Pancreas (tissue), 10 donors: ENCODE results near the gene TRIP4. TPM values are rescaled to one million over a fixed set of nuclear protein-coding genes. Genes with fewer than 3 reads are reported as not detected.

Source experiments
- ATAC-seq, 4 donors: fragments of 200-7000 bp; cut with Tn5 transposase; one replicate each; pipeline versions ENCODE4 v1.8.0 to v1.9.1; 2020; ENCODE audit warnings: mild to moderate bottlenecking in 4 of 4, moderate library complexity in 4 of 4
- DNase-seq, 6 donors: peaks; one replicate each; pipeline ENCODE4 v3.0.0-alpha.2; 2020
- FAIRE-seq: peaks from 2 replicates; lab custom pipeline; 2012; peaks lifted over from hg19 to GRCh38; lab: Jason Lieb, UNC
- H3K27ac ChIP-seq, 4 donors: fragments of 200-600 bp; sonication (generic); 1 replicate in 3 of 4; 2 replicates in 1 of 4; pipeline versions ENCODE4 v1.5.0 to v1.8.0; 2020
- H3K27me3 ChIP-seq, 4 donors: fragments of 200-600 bp; one replicate each; pipeline ENCODE4 v1.8.0; 2021
- H3K36me3 ChIP-seq, 3 donors: fragments of 200-600 bp; sonication (generic) in 1 of 3; one replicate each; pipeline versions ENCODE4 v1.5.0 to v1.8.0; 2020 to 2021
- H3K4me1 ChIP-seq, 3 donors: fragments of 200-600 bp; one replicate each; pipeline ENCODE4 v1.8.0; 2021
- H3K4me3 ChIP-seq, 4 donors: fragments of 200-600 bp; sonication (generic) in 2 of 4; one replicate each; pipeline versions ENCODE4 v1.5.0 to v1.8.0; 2020 to 2021
- H3K9me3 ChIP-seq, 4 donors: fragments of 200-600 bp; one replicate each; pipeline ENCODE4 v1.8.0; 2021
- CTCF ChIP-seq, 4 donors: fragments of 200-600 bp; sonication (generic) in 3 of 4; IDR thresholded peaks; one replicate each; pipeline versions ENCODE4 v1.5.0 to v1.8.0; 2021; ENCODE audit warnings: antibody characterized with exemption in 4 of 4
- WGBS, 2 donors: extraction: QIAGEN DNeasy Blood & Tissue Kit; methylation state at CpG; one replicate each; pipeline ENCODE4 v1.1.7; 2013; 5-methylcytosine and 5-hydroxymethylcytosine counted together
- intact Hi-C, 3 donors: fragments of 100-400 bp; cut with DNase I; formaldehyde crosslinking; loops; one replicate each; pipeline versions ENCODE4 v1.11.1 to v1.14.2; 2022
- polyA plus RNA-seq, 2 donors: library from polyadenylated mRNA; stranded (reverse); fragments of 200-250 nt; gene quantifications; one replicate each; pipeline ENCODE4 v1.2.3, GENCODE V29; 2013
- total RNA-seq, 6 donors: library from RNA; stranded (reverse); fragmentation: NEBNext Ultra II Directional in 4 of 6; extraction: Animal tissue kit (Norgen Biotek cat#: 25700) in 4 of 6; gene quantifications; one replicate each; pipeline versions ENCODE4 v1.2.1 to v1.2.4, GENCODE V29; 2021 to 2023
- donor health status: healthy with polysubstance abuse.
- donor health status: DM: no; HTN: no; CAD: no; lungs with moderate emphysema.
- donor health status: DM: no; HTN: no; CAD: no.
- donor health status: control.
- donor health status: control.
- donor health status: Bipolar disorder and iron deficiency.
- donor health status: DM: yes; HTN: yes; CAD: no.
- donor health status: DM: no; HTN: no; CAD: no.
- donor health status: DM: no; HTN: no; CAD: no.
- donor health status: DM: yes; HTN: yes; CAD: no.

Gene TRIP4
- total and polyA plus RNA-seq, 8 donors, result 9.1 to 17.5 (median 11.6) TPM

DNA sequence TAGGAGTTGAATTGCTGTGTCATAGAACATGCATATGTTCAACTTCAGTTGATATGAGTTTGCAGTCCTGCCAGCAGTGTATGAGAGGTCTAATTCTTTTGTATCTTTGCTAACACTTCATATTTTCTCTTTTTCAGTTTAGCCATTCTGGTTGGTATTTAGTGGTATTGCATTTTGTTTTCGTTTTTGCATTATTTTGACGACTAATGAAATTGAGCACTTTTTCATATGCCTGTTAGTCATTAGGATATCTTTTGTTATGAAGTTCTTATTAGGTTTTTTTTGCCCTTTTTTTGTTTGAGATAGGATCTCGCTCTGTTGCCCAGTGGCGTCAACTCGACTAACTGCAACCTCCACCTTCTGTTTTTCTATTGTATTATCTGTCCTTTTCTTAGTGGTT is 9.2 kb downstream of the TRIP4 start:
- Histone ChIP-seq H3K27me3 (no peaks in the 10 kb centered on the region), H3K27ac (no peak overlapping the region), H3K36me3 (peaks cover 4 to 72% (median 9%) of the 10 kb centered on the region in 3 donors), H3K9me3 (no peaks in the 10 kb centered on the region), H3K4me1 (no peaks in the 10 kb centered on the region), H3K4me3 (no peak overlapping the region)
- DNase-seq (no peak), ATAC-seq (no peak), FAIRE-seq (no peak)
- intact Hi-C loops, result no loop called here
- no peak for TF ChIP-seq CTCF (IDR thresholded peaks at IDR 0.05)
- WGBS, 2 donors, result 87 to 90% methylated on average over 5 of the region's 5 CpGs

GRCh38 chr15:64398575-64398974 is 10.9 kb downstream of the TRIP4 start:
- Histone ChIP-seq H3K36me3 (peaks cover 4 to 78% (median 12%) of the 10 kb centered on the region in 3 donors), H3K27ac (no peak overlapping the region), H3K27me3 (no peaks in the 10 kb centered on the region), H3K9me3 (no peaks in the 10 kb centered on the region), H3K4me3 (no peak overlapping the region), H3K4me1 (no peaks in the 10 kb centered on the region)
- WGBS, 2 donors, result 87 to 100% methylated on average over 2 of the region's 2 CpGs
- DNase-seq (no peak), FAIRE-seq (no peak), ATAC-seq (no peak)
- TF ChIP-seq CTCF (IDR thresholded peaks at IDR 0.05), result no peak
- intact Hi-C loops, result no loop called here

- Histone ChIP-seq H3K4me1 (no peaks in the 10 kb centered on the region), H3K27ac (no peak overlapping the region), H3K4me3 (no peak overlapping the region), H3K27me3 (no peaks in the 10 kb centered on the region), H3K36me3 (peaks cover 4 to 67% (median 12%) of the 10 kb centered on the region in 3 donors), H3K9me3 (no peaks in the 10 kb centered on the region)
- no peak for ATAC-seq
- intact Hi-C loops, result no loop called here
- no peak for TF ChIP-seq CTCF (IDR thresholded peaks at IDR 0.05)
- WGBS, 2 donors, result 96 to 97% methylated on average over 2 of the region's 2 CpGs
- no peak for FAIRE-seq
- no peak for DNase-seq
Measured at GRCh38 chr15:64400583-64400982, 12.9 kb downstream of the TRIP4 start.

DNA sequence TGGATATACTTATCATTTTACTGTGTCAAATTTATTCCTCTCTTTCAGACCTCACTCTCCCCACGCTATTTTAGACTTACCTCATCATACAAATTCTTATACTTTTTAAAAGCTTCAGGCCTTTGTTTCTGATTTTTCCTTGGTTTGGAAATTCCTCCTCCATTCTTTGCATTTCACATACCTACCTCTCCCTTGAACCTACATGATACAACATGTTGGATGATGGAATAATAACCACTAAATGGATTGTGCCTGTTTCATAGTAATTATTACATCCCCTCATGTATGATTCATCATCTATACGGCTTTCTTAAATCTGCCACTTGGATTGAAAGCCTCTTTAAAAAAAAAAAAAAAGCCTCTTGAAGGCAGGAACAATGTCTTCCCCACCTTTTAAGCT is 24.6 kb downstream of the TRIP4 start:
- FAIRE-seq, result no peak
- WGBS, 2 donors, result 93% methylated on average over 2 of the region's 2 CpGs

More for the DNA sequence above, 24.6 kb downstream of the TRIP4 start:
- H3K4me3 ChIP-seq, result no peak overlapping the region
- TF ChIP-seq CTCF (IDR thresholded peaks at IDR 0.05), result no peak
- no peak overlapping the region for H3K27ac ChIP-seq
- ATAC-seq, result no peak
- H3K4me1 ChIP-seq, result no peaks in the 10 kb centered on the region
- no peaks in the 10 kb centered on the region for H3K9me3 ChIP-seq
- intact Hi-C loops, result no loop called here
- H3K36me3 ChIP-seq, result peaks cover 0 to 58% (median 3%) of the 10 kb centered on the region in 3 donors
- no peak for DNase-seq
- H3K27me3 ChIP-seq, result no peaks in the 10 kb centered on the region
